ENCODE data around the gene DPPA4.

DPPA4 gene

GRCh38 chr3:109331692-109332091, 5.7 kb downstream of the DPPA4 start:
- TF ChIP-seq EZH2phosphoT487 (conservative IDR thresholded peaks at IDR 0.05; ENCODE audit: low read length) (no peak), CTCF (IDR thresholded peaks at IDR 0.05; ENCODE audit: insufficient read depth, low read length, poor library complexity, severe bottlenecking) (no peak)
- no peak overlapping the region for H3K4me2 ChIP-seq (ENCODE audit: low read depth, low read length, poor library complexity, severe bottlenecking)
- no peaks in the 10 kb centered on the region for H4K20me1 ChIP-seq (ENCODE audit: low read depth, low read length)
- H3K27me3 ChIP-seq (ENCODE audit: low read length) = no peaks in the 10 kb centered on the region
- H3F3A ChIP-seq (ENCODE audit: insufficient read depth) = no peaks in the 10 kb centered on the region
- no peaks in the 10 kb centered on the region for H3K9me2 ChIP-seq (replicated peaks; ENCODE audit: insufficient read depth, low read length)
- no peaks in the 10 kb centered on the region for H3K36me3 ChIP-seq (ENCODE audit: low read length)
- H3K79me2 ChIP-seq (ENCODE audit: insufficient read depth, low read length) = no peaks in the 10 kb centered on the region
- H3K9ac ChIP-seq (ENCODE audit: low read length) = no peak overlapping the region
- no peak overlapping the region for H3K4me3 ChIP-seq (ENCODE audit: insufficient read depth, low read length, poor library complexity, severe bottlenecking)
- H3K9me3 ChIP-seq (ENCODE audit: insufficient read depth, low read length) = no peaks in the 10 kb centered on the region
- H3K27ac ChIP-seq (ENCODE audit: low read depth, low read length) = no peak overlapping the region
- no peak overlapping the region for H2AFZ ChIP-seq (ENCODE audit: low read depth, low read length, severe bottlenecking)

- H4K20me1 ChIP-seq (ENCODE audit: low read depth, low read length) = no peaks in the 10 kb centered on the region
- H2AFZ ChIP-seq (ENCODE audit: low read depth, low read length, severe bottlenecking) = no peak overlapping the region
- TF ChIP-seq CTCF (IDR thresholded peaks at IDR 0.05; ENCODE audit: insufficient read depth, low read length, poor library complexity, severe bottlenecking) (no peak), EZH2phosphoT487 (conservative IDR thresholded peaks at IDR 0.05; ENCODE audit: low read length) (no peak)
- no peaks in the 10 kb centered on the region for H3K36me3 ChIP-seq (ENCODE audit: low read length)
- H3K9me2 ChIP-seq (replicated peaks; ENCODE audit: insufficient read depth, low read length) = no peaks in the 10 kb centered on the region
- H3F3A ChIP-seq (ENCODE audit: insufficient read depth) = no peaks in the 10 kb centered on the region
- H3K4me3 ChIP-seq (ENCODE audit: insufficient read depth, low read length, poor library complexity, severe bottlenecking) = no peak overlapping the region
- no peaks in the 10 kb centered on the region for H3K79me2 ChIP-seq (ENCODE audit: insufficient read depth, low read length)
- no peaks in the 10 kb centered on the region for H3K27me3 ChIP-seq (ENCODE audit: low read length)
- no peak overlapping the region for H3K9ac ChIP-seq (ENCODE audit: low read length)
- no peaks in the 10 kb centered on the region for H3K9me3 ChIP-seq (ENCODE audit: insufficient read depth, low read length)
- no peak overlapping the region for H3K27ac ChIP-seq (ENCODE audit: low read depth, low read length)
- no peak overlapping the region for H3K4me2 ChIP-seq (ENCODE audit: low read depth, low read length, poor library complexity, severe bottlenecking)
These were observed 6.9 kb downstream of the DPPA4 start for GRCh38 chr3:109330405-109330804.

- Histone ChIP-seq H2AFZ (ENCODE audit: low read depth, low read length, severe bottlenecking) (no peak overlapping the region), H3K9me3 (ENCODE audit: insufficient read depth, low read length) (no peaks in the 10 kb centered on the region), H3K79me2 (ENCODE audit: insufficient read depth, low read length) (no peaks in the 10 kb centered on the region), H3K9ac (ENCODE audit: low read length) (no peak overlapping the region), H3K27me3 (ENCODE audit: low read length) (no peaks in the 10 kb centered on the region), H3K36me3 (ENCODE audit: low read length) (no peaks in the 10 kb centered on the region), H3K4me2 (ENCODE audit: low read depth, low read length, poor library complexity, severe bottlenecking) (no peak overlapping the region), H3K4me3 (ENCODE audit: insufficient read depth, low read length, poor library complexity, severe bottlenecking) (no peak overlapping the region), H3K9me2 (replicated peaks; ENCODE audit: insufficient read depth, low read length) (no peaks in the 10 kb centered on the region), H4K20me1 (ENCODE audit: low read depth, low read length) (no peaks in the 10 kb centered on the region), H3F3A (ENCODE audit: insufficient read depth) (no peaks in the 10 kb centered on the region), H3K27ac (ENCODE audit: low read depth, low read length) (no peak overlapping the region)
- TF ChIP-seq CTCF (IDR thresholded peaks at IDR 0.05; ENCODE audit: insufficient read depth, low read length, poor library complexity, severe bottlenecking) (no peak), EZH2phosphoT487 (conservative IDR thresholded peaks at IDR 0.05; ENCODE audit: low read length) (no peak)
These were observed 9.1 kb downstream of the DPPA4 start for GRCh38 chr3:109328202-109328601.
